MCF 10A (cell line): ENCODE results near the gene HAUS5. TPM values are rescaled to one million over a fixed set of nuclear protein-coding genes. Genes with fewer than 3 reads are reported as not detected.

Source experiments
- Bru-seq: library from RNA; stranded (reverse); fragments of 400-500 nt; gene quantifications from one replicate; lab custom pipeline; 2021; lab: Mats Ljungman, UMichigan
- BruChase-seq, 2 experiments: library from RNA; stranded (reverse); fragments of 400-500 nt; gene quantifications; one replicate each; lab custom pipeline; 2021; lab: Mats Ljungman, UMichigan
- BruUV-seq: library from RNA; stranded (reverse); fragments of 400-500 nt; replicated peaks from 2 replicates; lab custom pipeline; 2021; lab: Mats Ljungman, UMichigan
- CTCF ChIA-PET: fragments of 300-600 bp; sonication (Branson Sonifier 250); formaldehyde crosslinking; extraction: SDS; loops from one replicate; lab custom pipeline; 2021; ENCODE audit warnings: antibody characterized with exemption, inconsistent platforms; lab: Yijun Ruan, JAX
- POLR2A ChIA-PET: fragments of 300-600, 350-650 bp; sonication (Branson Sonifier 250); formaldehyde crosslinking; extraction: SDS; loops from one replicate; lab custom pipeline; 2020; ENCODE audit warnings: antibody characterized with exemption, inconsistent platforms; lab: Yijun Ruan, JAX
- DNase-seq: peaks from one replicate; pipeline ENCODE4 v3.0.0-alpha.2; 2018; ENCODE audit not compliant: unreplicated experiment
- H3K27ac Mint-ChIP-seq: one replicate; pipeline ENCODE4 v1.8.0; 2022; ENCODE audit warnings: mild to moderate bottlenecking, low read depth, mixed read lengths; ENCODE audit not compliant: unreplicated experiment
- H3K27me3 Mint-ChIP-seq: one replicate; pipeline ENCODE4 v1.8.0; 2022; ENCODE audit warnings: mixed read lengths; ENCODE audit not compliant: insufficient read depth, unreplicated experiment
- H3K36me3 Mint-ChIP-seq: one replicate; pipeline ENCODE4 v1.8.0; 2022; ENCODE audit warnings: mild to moderate bottlenecking, moderate library complexity, mixed read lengths; ENCODE audit not compliant: insufficient read depth, unreplicated experiment
- H3K4me1 Mint-ChIP-seq: one replicate; pipeline ENCODE4 v1.8.0; 2022; ENCODE audit warnings: mixed read lengths; ENCODE audit not compliant: insufficient read depth, unreplicated experiment
- H3K4me3 Mint-ChIP-seq: one replicate; pipeline ENCODE4 v1.8.0; 2022; ENCODE audit warnings: mild to moderate bottlenecking, moderate library complexity, mixed read lengths; ENCODE audit not compliant: unreplicated experiment
- H3K9me3 Mint-ChIP-seq: one replicate; pipeline ENCODE4 v1.8.0; 2022; ENCODE audit warnings: mixed read lengths; ENCODE audit not compliant: unreplicated experiment
- CTCF ChIP-seq: fragments of 200-600 bp; IDR thresholded peaks from one replicate; pipeline ENCODE4 v1.8.0; 2022; ENCODE audit warnings: antibody characterized with exemption, mild to moderate bottlenecking; ENCODE audit not compliant: unreplicated experiment
- intact Hi-C: fragments of 100-400 bp; cut with micrococcal nuclease; formaldehyde crosslinking; loops from 2 replicates; pipeline ENCODE4 v1.14.1; 2022
- long read RNA-seq: library from polyadenylated mRNA; stranded (forward); transcript quantifications from one replicate; pipeline ENCODE4 v2.0.0, GENCODE V29; 2022
- total RNA-seq: library from RNA; stranded (reverse); gene quantifications from 2 replicates; pipeline ENCODE4 v1.2.3, GENCODE V29; 2022

The HAUS5 gene
- total RNA-seq (6.3 and 10.6 TPM in 2 replicates), Bru-seq, nascent RNA (percentile 41 among the genes with signal in this experiment), BruChase-seq, experiment 1, labeled RNA remaining after a 6-hour chase (percentile 46 among the genes with signal in this experiment), BruChase-seq, experiment 2, labeled RNA remaining after a 2-hour chase (percentile 41 among the genes with signal in this experiment)
- long read RNA-seq, full-length matches to known transcripts = 23 of 33 reads
- long read RNA-seq, partial matches to known transcripts = 0 of 33 reads
- long read RNA-seq, other reads (novel, unspliced or antisense) = 10 of 33 reads

- intact Hi-C loops = no loop called here
- peaks cover 7% of the 10 kb centered on the region for H3K9me3 Mint-ChIP-seq
- BruUV-seq = no TSS peak
- TF ChIP-seq CTCF = no peak
- peak within 1 kb of the TSS; percentile 82 for H3K4me3 Mint-ChIP-seq
- ChIA-PET CTCF (interaction anchor here (0.5 to 2.0 kb wide), 4 partner anchors 23 to 242 kb away, joined by 3 to 17 read pairs (median 4); no protein-coding TSS in a partner anchor), POLR2A (interaction anchor here (0.6 to 3.1 kb wide), 13 partner anchors 14 to 676 kb away, joined by 3 to 12 read pairs (median 3); partner anchors contain the start of genes COX6B1 and UPK1A)
- H3K27ac Mint-ChIP-seq = peak within 1 kb of the TSS; percentile 81
- peak; percentile 92 for DNase-seq
- peaks cover 18% of the 10 kb centered on the region for H3K36me3 Mint-ChIP-seq
- H3K27me3 Mint-ChIP-seq = no peaks in the 10 kb centered on the region
- no peaks in the 10 kb centered on the region for H3K4me1 Mint-ChIP-seq
Measured at GRCh38 chr19:35612559-35613321, at the start of gene HAUS5. Gene HAUS5 (plus strand): TSS chr19:35612735. CDS start chr19:35612795, 60 bp downstream.

- Mint-ChIP-seq H3K27me3 (peaks cover 41% of the 10 kb centered on the region), H3K36me3 (no peaks in the 10 kb centered on the region), H3K4me1 (no peaks in the 10 kb centered on the region), H3K4me3 (no peak overlapping the region), H3K9me3 (no peaks in the 10 kb centered on the region), H3K27ac (no peak overlapping the region)
- intact Hi-C loops = no loop called here
- TF ChIP-seq CTCF = no peak
- POLR2A ChIA-PET = interaction anchor here (0.6 kb wide), 1 partner anchor 104 kb away, joined by 3 read pairs; the partner anchor contains the start of gene UPK1A
- CTCF ChIA-PET = interaction anchor here (0.7 kb wide), 1 partner anchor 13 kb away, joined by 3 read pairs; no protein-coding TSS in a partner anchor
- DNase-seq = no peak
- BruUV-seq = no TSS peak
Measured at GRCh38 chr19:35562776-35563175, 49.8 kb upstream of the HAUS5 start.

- no TSS peak for BruUV-seq
- no peak within 1 kb of the TSS for H3K4me3 Mint-ChIP-seq
- no peaks in the 10 kb centered on the region for H3K36me3 Mint-ChIP-seq
- POLR2A ChIA-PET = interaction anchor here (0.6 kb wide), 1 partner anchor 103 kb away, joined by 3 read pairs; the partner anchor contains the start of gene UPK1A
- H3K27ac Mint-ChIP-seq = no peak within 1 kb of the TSS
- CTCF ChIA-PET = interaction anchor here (0.6 to 0.7 kb wide), 2 partner anchors 13 to 167 kb away, joined by 3 to 7 read pairs; no protein-coding TSS in a partner anchor
- H3K9me3 Mint-ChIP-seq = no peaks in the 10 kb centered on the region
- no peaks in the 10 kb centered on the region for H3K4me1 Mint-ChIP-seq
- no peak for DNase-seq
- H3K27me3 Mint-ChIP-seq = peaks cover 41% of the 10 kb centered on the region
- TF ChIP-seq CTCF = no peak
- intact Hi-C loops = no loop called here
Measured at GRCh38 chr19:35563207-35563829, 49.2 kb upstream of the HAUS5 start, which contains the start of gene ATP4A. Gene ATP4A (minus strand): TSS chr19:35563658. CDS start chr19:35563629, 29 bp downstream.
